MM.1S (cell line): ENCODE data around the gene ACOXL.
A peak's percentile ranks its signal among the peaks of the same experiment; 100 is the strongest.

Experiments
- DNase-seq: peaks from one replicate; pipeline ENCODE4 v3.0.0-alpha.2; 2015
- H2AFZ ChIP-seq: fragments of 300-600 bp; sonication (generic); 2 replicates; pipeline ENCODE4 v1.6.0; 2016; ENCODE audit warnings: antibody characterized with exemption, low read length
- H3F3A ChIP-seq: fragments of 300-600 bp; sonication (generic); 2 replicates; pipeline ENCODE4 v1.6.1; 2016; ENCODE audit warnings: mild to moderate bottlenecking, antibody characterized with exemption, low read length, moderate library complexity, mixed read lengths; ENCODE audit not compliant: insufficient read depth
- H3K27ac ChIP-seq: fragments of 300-600 bp; sonication (generic); 2 replicates; pipeline ENCODE4 v1.5.1; 2016; ENCODE audit warnings: mild to moderate bottlenecking, low read length
- H3K27me3 ChIP-seq: fragments of 300-600 bp; sonication (generic); replicated peaks from 2 replicates; pipeline ENCODE4 v1.6.0; 2016; ENCODE audit warnings: low read length; ENCODE audit not compliant: insufficient read depth
- H3K36me3 ChIP-seq: fragments of 300-600 bp; sonication (generic); replicated peaks from 2 replicates; pipeline ENCODE4 v1.6.1; 2016; ENCODE audit warnings: mild to moderate bottlenecking, low read length, mixed read lengths; ENCODE audit not compliant: insufficient read depth
- H3K4me1 ChIP-seq: fragments of 300-600 bp; sonication (generic); 2 replicates; pipeline ENCODE4 v1.6.1; 2016; ENCODE audit warnings: low read length, mixed read lengths
- H3K4me2 ChIP-seq: fragments of 300-600 bp; sonication (generic); 2 replicates; pipeline ENCODE4 v1.6.0; 2016; ENCODE audit warnings: low read depth, low read length
- H3K4me3 ChIP-seq: fragments of 300-600 bp; sonication (generic); 2 replicates; pipeline ENCODE4 v1.5.1; 2016; ENCODE audit warnings: low read length, mixed read lengths
- H3K79me2 ChIP-seq: fragments of 300-600 bp; sonication (generic); 2 replicates; pipeline ENCODE4 v1.6.1; 2016; ENCODE audit warnings: mixed run types, low read length, mixed read lengths
- H3K9ac ChIP-seq: fragments of 300-600 bp; sonication (generic); 2 replicates; pipeline ENCODE4 v1.6.1; 2016; ENCODE audit warnings: low read length, mixed read lengths
- H3K9me2 ChIP-seq: fragments of 300-600 bp; sonication (generic); replicated peaks from 2 replicates; pipeline ENCODE4 v1.6.1; 2016; ENCODE audit warnings: mild to moderate bottlenecking, low read length, mixed read lengths; ENCODE audit not compliant: insufficient read depth
- H3K9me3 ChIP-seq: fragments of 300-600 bp; sonication (generic); replicated peaks from 2 replicates; pipeline ENCODE4 v1.6.1; 2016; ENCODE audit warnings: mild to moderate bottlenecking, low read length, mixed read lengths; ENCODE audit not compliant: insufficient read depth
- H4K20me1 ChIP-seq: fragments of 300-600 bp; sonication (generic); 2 replicates; pipeline ENCODE4 v1.6.1; 2016; ENCODE audit warnings: mild to moderate bottlenecking, low read length, moderate library complexity, mixed read lengths; ENCODE audit not compliant: insufficient read depth
- EZH2 ChIP-seq: fragments of 300-600 bp; sonication (generic); optimal IDR thresholded peaks from 2 replicates; pipeline ENCODE3; 2017; ENCODE audit warnings: low read depth, mild to moderate bottlenecking, antibody characterized with exemption, low read length, mixed read lengths
- EZH2phosphoT487 ChIP-seq: fragments of 300-600 bp; sonication (generic); IDR thresholded peaks from 2 replicates; pipeline ENCODE4 v1.6.1; 2018; ENCODE audit warnings: antibody characterized with exemption, low read length
- TF ChIP-seq, protein P1 (sequence below): fragments of 300-600 bp; sonication (generic); IDR thresholded peaks from 2 replicates; pipeline ENCODE4 v1.5.1; 2016; ENCODE audit warnings: antibody characterized with exemption, low read length, mixed read lengths

The ACOXL gene

DNA sequence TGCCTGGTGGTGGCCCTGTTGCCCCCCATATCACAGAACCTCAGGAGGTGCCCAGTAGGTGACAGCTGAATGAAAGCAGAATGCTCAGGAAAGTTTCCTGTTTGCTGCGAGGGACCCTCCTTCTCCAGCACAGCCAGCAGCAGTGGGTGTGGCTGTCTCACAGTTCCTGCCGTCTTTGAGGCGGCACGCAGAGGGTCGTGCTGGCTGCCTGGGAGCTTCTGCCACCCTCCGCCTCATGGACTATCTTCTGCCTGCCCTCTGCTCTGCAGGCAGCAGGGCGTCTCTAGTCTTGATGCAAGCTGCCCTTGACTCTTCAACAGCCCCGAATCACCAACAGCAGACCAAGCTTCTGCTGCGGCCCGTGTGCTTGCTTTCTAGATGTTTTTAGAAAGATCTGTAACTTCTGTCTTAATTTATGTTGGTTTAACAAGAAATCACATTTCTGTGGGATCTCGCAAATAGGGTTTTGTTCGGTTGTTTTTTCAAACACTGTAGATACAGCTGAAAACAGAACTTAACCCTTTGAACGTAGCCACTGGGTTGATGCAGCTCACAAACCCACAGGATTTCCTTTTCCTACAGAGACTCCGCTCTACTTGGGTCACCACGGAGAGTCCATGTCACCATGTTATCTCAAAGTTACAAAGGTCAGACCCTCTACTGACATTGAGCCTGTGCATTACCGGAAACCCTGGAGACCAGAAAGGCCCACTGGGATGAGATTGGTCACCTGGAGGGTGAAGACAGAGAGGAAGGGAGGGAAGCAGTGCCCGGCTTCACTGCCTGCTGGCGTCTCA, 144.9 kb downstream of the ACOXL start:
- Histone ChIP-seq H3K27me3 (no peaks in the 10 kb centered on the region), H3F3A (no peaks in the 10 kb centered on the region), H3K9ac (no peak overlapping the region), H3K4me1 (peaks cover 9% of the 10 kb centered on the region; the same call in 1 of the 2 replicates), H3K9me2 (no peaks in the 10 kb centered on the region), H2AFZ (no peak overlapping the region), H3K9me3 (no peaks in the 10 kb centered on the region), H3K4me2 (no peak overlapping the region), H4K20me1 (no peaks in the 10 kb centered on the region), H3K36me3 (no peaks in the 10 kb centered on the region), H3K79me2 (no peaks in the 10 kb centered on the region), H3K4me3 (no peak overlapping the region), H3K27ac (no peak overlapping the region)
- TF ChIP-seq, protein P1, sequence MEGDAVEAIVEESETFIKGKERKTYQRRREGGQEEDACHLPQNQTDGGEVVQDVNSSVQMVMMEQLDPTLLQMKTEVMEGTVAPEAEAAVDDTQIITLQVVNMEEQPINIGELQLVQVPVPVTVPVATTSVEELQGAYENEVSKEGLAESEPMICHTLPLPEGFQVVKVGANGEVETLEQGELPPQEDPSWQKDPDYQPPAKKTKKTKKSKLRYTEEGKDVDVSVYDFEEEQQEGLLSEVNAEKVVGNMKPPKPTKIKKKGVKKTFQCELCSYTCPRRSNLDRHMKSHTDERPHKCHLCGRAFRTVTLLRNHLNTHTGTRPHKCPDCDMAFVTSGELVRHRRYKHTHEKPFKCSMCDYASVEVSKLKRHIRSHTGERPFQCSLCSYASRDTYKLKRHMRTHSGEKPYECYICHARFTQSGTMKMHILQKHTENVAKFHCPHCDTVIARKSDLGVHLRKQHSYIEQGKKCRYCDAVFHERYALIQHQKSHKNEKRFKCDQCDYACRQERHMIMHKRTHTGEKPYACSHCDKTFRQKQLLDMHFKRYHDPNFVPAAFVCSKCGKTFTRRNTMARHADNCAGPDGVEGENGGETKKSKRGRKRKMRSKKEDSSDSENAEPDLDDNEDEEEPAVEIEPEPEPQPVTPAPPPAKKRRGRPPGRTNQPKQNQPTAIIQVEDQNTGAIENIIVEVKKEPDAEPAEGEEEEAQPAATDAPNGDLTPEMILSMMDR: no peak
- TF ChIP-seq EZH2: no peak
- no peak for TF ChIP-seq EZH2phosphoT487
- DNase-seq: no peak

DNA sequence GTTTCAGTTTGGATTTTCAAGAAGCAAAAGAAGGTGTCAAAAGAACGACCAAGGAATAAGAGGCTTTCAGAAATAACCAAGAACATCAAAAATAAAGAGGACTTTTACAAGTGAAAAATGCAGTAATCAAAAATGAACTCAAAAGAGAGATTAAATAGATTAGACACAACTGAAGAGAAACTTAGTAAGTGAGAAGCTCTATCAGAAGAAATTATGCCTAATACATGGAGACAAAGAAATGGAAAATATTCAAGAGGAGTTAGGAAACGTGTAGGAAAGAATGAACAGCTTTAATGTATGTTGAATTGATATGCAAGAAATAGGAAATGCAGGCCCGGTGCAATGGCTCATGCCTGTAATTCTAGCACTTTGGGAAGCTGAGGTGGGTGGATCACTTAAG, 145.8 kb downstream of the ACOXL start:
- H3K4me2 ChIP-seq: no peak overlapping the region
- TF ChIP-seq, protein P1: no peak
- TF ChIP-seq EZH2 (no peak), EZH2phosphoT487 (no peak)
- DNase-seq: no peak
- H3K9me3 ChIP-seq: no peaks in the 10 kb centered on the region
- H3K27me3 ChIP-seq: no peaks in the 10 kb centered on the region
- no peak overlapping the region for H3K4me3 ChIP-seq
- H3K27ac ChIP-seq: no peak overlapping the region
- no peaks in the 10 kb centered on the region for H3F3A ChIP-seq
- no peak overlapping the region for H2AFZ ChIP-seq
- H3K79me2 ChIP-seq: no peaks in the 10 kb centered on the region
- no peak overlapping the region for H3K9ac ChIP-seq
- H4K20me1 ChIP-seq: no peaks in the 10 kb centered on the region
- H3K4me1 ChIP-seq: 0 out of 2 replicates have a peak, but pooled peaks cover 3% of the 10 kb centered on the region
- H3K9me2 ChIP-seq: no peaks in the 10 kb centered on the region
- H3K36me3 ChIP-seq: no peaks in the 10 kb centered on the region

DNA sequence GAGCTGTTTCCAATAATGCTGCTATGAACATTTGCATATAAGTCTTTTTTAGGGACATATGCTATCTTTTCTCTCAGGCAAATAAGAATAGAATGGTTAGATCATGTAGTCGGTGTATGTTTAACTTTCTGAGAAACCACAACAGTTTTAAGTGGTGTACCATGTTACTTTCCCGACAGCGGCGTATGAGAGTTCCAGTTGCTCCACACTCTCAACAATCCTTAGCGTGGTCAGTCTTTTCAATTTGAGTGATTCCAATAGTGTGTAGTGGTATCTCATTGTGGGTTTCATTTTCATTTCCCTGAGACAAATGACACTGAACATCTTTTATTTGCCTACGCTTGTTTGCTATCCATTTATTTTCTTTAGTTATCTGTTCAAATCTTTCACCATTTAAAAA, 149.5 kb downstream of the ACOXL start:
- Histone ChIP-seq H3K4me1 (0 out of 2 replicates have a peak, but pooled peaks cover 3% of the 10 kb centered on the region), H3K9me2 (no peaks in the 10 kb centered on the region), H3K27me3 (no peaks in the 10 kb centered on the region), H4K20me1 (no peaks in the 10 kb centered on the region), H3K9ac (no peak overlapping the region), H3K27ac (no peak overlapping the region), H3K9me3 (no peaks in the 10 kb centered on the region), H3F3A (no peaks in the 10 kb centered on the region), H2AFZ (no peak overlapping the region), H3K4me3 (no peak overlapping the region), H3K79me2 (no peaks in the 10 kb centered on the region), H3K4me2 (no peak overlapping the region), H3K36me3 (no peaks in the 10 kb centered on the region)
- DNase-seq: peak; percentile 37
- no peak for TF ChIP-seq EZH2
- TF ChIP-seq EZH2phosphoT487: no peak
- TF ChIP-seq, protein P1: no peak
